ENCODE measurements around the gene PRAF2.

The PRAF2 gene, protein sequence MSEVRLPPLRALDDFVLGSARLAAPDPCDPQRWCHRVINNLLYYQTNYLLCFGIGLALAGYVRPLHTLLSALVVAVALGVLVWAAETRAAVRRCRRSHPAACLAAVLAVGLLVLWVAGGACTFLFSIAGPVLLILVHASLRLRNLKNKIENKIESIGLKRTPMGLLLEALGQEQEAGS

DNA sequence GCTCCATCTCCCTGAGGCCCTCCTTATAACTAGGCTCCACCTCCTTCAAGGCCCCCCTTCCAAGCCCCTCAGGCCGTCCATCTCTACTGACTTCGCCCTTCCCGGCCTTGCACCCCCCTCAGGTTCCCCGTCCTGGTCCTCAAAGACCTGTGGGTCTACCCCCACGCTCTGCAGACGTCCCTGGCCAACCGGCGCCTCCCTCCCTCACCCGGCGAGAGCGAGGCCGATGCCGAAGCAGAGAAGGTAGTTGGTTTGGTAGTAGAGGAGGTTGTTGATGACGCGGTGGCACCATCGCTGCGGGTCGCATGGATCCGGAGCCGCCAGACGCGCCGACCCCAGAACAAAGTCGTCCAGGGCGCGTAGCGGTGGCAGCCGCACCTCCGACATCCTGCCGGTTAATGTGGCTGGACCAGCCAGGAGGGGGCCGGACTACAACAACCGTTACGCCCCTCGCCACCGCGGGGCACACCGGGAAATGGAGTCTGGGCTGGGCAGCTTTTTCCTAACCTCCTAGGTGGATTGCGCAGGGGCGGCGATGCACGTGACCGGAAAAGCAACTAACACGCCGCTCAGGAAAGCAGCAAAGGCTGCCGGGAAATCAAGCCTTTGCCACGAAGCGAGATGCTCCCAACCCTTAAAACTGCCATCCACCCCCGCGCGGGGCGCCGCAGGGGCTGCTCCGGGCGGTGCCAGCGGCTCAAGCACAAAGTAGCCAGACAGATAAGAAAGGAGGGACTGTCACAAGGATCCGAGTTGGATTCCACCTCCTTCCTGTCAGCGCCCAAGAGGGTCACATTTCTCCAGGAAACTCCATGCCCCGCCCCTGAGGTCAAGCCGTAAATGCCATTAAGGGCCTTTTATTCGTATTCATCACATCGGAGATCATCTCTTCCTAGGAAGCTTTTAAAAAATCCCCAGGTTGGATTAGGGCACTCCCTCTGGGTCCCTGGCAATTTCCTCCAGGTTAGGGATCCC is at the start of gene PRAF2:
TSS of gene PRAF2 (minus strand) at position 402 of the 975 bp plus-strand sequence. CDS start at position 387, 15 bp downstream.
- DNase-seq (ENCODE audit: low spot score), result peak; percentile 91

DNA sequence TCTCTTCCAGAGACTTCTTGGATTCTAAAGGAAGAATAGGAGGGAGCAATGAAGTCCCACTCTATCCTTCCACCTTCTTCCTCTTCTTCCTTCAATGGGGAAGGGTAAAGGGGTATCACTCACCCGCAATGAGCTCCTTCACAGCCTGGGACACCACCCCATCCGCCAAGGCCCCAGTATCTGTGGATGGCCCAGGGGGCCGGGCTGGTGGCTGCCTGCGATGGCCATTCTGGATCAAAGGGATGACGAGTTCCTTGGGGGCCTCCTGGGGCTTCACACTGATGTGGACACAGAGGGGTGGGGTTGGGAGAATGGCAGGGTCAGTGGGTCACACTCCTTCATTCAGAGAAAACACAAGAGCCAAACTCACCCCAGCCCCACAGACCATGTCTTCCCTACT is 48.7 kb upstream of the PRAF2 start:
- no peak for DNase-seq (ENCODE audit: low spot score)

DNA sequence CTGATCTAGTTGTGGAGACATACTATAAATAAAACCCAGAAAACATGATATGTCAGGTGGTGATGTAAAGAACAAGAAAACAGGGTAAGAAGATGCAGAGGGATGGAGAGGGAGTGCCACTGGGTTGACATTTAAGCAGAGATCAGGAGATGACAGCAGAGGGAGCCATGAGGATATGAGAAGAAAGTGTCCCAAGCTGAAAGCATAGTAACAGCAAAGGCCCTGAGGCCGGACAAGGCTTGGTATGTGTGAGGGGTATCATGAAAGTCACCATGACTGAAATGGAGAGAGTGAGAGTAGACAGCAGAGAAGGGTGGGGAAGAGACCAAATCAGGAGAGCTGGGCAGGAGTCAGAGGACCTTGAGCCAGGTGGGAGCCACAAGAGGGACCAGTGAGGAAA is 46.3 kb upstream of the PRAF2 start:
- DNase-seq (ENCODE audit: low spot score), result no peak

DNA sequence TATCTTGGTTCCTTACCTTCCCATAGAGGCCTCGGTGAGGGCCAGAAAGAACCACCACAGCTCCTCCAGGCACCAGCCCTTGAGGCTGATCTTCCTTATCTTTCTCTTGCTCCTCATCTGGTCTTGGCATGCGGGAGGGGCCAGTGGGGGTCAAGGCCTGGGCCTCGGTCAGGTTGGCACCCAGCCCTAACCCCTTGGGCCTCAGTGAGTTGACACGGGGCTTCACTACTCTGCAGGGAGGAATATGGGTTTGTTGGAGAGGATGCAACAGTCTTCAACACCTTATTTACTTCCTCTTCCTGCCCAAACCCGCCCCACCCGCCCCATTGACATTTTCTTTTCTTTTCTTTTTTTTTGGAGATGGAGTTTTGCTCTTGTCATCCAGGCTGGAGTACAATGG is 43.8 kb upstream of the PRAF2 start:
- DNase-seq (ENCODE audit: low spot score), result no peak

DNA sequence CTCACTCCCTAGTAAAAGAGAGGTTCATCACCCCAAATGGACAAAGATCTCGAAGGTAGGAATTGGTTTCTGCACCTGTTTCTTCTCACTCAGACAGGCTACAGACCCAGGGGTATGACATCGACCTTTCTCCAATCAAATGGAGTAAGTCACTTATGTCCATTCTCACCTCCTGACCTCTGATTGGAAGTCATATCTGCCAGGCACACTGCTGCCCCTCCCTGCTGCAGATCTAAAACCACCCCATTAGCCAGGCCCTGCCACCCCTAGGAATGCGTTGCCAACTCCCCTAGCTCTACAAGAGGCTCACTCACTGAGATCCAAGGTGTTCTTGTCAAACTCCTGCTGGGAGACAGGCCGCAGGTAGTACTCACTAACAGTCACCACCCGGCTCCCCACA is 42.9 kb upstream of the PRAF2 start:
- no peak for DNase-seq (ENCODE audit: low spot score)

DNA sequence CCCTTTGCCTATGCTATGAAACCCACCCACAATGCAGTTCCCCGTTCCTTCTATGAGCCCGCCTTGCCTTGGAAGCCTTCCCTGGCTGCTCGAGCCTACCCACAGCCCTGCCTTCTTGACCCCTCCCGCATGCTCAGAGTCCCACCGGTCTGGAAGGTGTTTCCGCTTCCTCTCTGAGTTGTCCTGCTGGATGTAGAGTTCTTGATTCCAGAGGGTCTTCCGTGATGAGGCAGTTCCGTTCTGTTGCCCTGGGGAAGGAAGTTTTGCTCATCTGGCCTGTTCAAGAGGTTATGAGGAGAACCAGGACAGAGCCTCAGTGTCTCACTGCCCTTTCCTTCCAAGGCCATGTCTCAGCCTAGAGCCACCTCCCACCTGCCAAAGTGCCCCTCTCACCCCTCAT is 42.3 kb upstream of the PRAF2 start:
- DNase-seq (ENCODE audit: low spot score), result no peak

DNA sequence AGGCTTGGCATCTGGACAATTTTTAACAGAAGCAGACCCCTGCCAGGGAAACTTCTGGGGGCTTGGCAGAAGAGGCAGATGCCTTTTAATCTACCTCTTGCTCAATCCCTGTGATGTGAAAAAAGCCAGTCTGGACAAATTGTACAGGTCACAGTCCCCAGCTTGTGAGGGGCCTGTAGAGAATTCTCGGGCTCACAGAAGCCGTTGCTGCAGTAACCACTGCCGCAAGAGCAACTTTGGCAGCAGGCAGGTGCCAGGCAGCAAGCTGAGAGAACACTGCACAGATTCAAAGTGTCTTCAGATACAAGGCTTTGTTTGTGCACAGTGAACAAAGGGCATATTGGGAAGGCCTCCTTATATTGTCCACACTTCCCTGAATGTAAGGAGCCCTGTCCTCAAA is 38.0 kb upstream of the PRAF2 start:
- DNase-seq (ENCODE audit: low spot score), result no peak

DNA sequence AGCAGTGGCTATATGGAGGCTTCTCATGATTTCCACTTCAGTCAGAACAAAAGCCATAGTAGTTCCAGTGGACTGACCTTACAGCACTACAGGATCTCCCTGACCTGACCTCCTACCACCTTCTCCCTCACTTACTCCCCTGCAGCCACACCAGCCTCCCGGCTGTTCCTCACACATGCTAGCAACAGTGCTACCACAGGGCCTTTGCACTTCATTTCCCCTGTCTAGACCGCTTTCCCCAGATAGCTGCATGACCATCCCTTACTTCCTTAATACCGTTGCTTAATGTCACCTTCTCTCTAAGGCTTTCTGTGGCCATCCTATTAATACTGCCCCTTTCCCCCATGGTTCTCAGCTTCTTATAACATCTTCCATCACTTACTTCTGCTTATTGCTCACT is 36.6 kb upstream of the PRAF2 start:
- no peak for DNase-seq (ENCODE audit: low spot score)

DNA sequence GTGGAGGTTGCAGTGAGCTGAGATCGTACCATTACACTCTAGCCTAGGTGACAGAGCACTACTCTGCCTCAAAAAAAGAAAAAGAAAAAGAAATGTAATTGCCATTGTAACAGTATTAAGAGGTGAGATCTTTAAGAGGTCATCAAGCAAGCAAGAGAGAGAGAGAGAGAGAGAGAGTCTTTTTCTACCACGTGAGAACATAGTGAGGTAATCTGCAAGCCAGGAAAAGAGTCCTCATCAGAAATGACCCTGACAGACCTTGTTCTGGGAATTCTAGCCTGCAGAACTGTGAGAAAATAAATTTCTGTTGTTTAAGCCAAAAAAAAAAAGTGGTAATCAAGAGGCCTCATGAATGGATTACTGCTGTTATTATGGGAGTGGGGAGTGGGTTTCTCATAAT is 34.8 kb upstream of the PRAF2 start:
- no peak for DNase-seq (ENCODE audit: low spot score)

DNA sequence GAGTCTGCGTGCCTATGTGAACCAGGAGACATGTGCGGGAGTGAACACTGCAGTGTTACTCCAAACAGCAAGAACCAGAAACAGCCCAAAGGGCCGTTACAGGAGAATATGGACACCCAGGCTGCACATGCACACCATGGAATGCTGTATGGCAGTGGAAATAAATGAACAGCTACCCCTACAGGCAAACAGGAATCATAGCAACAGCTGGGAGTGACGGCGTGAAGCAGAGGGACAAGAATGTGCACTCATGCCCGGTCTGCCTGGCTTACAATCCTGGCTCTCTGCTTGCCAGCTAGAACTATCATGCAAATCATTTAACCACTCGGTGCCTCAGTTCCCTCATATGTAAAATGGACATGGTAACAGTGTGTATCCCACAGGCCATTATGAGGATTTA is 33.1 kb upstream of the PRAF2 start:
- no peak for DNase-seq (ENCODE audit: low spot score)

DNA sequence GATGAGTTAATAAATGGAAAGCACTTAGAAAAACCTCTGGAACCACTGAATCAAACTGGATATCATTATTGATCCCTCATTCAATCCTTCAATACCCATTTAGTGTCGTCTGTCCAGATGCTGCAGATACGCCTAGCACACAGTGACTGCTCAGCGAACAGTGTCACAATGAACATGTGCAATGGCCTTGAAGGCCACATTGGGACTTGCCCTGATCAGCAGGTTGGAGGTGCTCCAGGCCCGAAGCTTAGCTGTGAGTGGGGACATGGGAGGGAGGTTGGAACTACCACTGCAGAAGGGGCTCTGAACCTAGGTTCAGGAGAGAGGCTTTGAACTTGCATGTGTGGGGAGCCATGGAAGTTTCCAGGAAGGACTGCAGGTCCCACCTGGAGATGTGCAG is 32.5 kb upstream of the PRAF2 start:
- no peak for DNase-seq (ENCODE audit: low spot score)

DNA sequence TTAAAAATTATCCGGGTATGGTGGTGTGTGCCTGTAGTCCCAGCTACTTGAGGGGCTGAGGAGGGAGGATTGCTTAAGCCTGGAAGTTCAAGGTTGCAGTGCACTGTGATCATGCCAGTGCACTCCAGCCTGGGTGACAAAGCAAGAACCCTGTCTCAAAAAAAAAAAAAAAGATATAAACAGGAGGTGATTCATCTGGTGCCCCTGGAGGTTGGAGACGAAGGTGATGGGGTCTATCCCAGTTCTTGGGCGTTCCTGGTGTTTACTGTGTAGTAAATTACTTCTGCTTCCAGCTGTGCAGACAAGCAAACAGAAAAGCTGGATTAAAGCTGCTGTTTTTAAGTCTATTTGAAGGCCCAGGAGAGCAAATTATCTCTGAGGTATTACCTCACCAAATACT is 29.8 kb upstream of the PRAF2 start:
- DNase-seq (ENCODE audit: low spot score), result no peak

DNA sequence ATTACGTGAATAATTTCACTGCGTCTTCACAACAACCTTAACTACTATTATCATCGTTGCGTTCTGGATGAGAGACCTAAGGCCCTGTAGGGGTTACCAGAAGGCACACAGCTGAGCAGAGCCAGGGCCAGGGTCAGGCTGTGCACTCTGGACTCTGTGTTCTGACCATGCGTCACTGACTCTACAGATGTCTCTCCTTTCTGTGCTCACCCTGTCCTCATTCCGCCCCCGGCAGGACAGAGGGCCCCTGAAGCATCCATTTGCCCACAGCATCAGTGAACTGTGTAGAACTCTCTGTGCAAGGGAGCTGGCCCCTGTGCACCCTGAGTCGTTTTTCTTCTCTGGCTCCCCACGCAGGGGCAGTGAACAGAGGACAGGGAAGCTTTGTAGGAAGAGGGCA is 28.4 kb upstream of the PRAF2 start:
- DNase-seq (ENCODE audit: low spot score), result no peak

DNA sequence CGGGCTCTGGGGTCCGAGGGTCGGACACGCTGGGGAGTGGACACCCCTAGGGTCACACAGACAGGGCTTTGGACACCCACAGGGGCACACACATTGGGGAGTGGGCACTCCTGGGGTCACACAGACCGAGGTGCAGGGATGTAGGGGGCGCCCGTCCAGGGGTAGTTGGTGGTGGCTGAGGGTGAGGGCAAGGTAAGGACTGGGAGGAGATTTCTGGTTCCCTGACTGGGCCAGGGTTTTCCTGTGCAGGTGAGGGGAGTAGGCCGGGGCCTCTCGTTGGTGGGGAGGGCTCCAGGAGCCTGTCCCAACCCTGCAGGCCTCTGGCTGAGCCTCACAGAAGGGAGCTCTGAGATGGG is 27.8 kb upstream of the PRAF2 start:
- no peak for DNase-seq (ENCODE audit: low spot score)

DNA sequence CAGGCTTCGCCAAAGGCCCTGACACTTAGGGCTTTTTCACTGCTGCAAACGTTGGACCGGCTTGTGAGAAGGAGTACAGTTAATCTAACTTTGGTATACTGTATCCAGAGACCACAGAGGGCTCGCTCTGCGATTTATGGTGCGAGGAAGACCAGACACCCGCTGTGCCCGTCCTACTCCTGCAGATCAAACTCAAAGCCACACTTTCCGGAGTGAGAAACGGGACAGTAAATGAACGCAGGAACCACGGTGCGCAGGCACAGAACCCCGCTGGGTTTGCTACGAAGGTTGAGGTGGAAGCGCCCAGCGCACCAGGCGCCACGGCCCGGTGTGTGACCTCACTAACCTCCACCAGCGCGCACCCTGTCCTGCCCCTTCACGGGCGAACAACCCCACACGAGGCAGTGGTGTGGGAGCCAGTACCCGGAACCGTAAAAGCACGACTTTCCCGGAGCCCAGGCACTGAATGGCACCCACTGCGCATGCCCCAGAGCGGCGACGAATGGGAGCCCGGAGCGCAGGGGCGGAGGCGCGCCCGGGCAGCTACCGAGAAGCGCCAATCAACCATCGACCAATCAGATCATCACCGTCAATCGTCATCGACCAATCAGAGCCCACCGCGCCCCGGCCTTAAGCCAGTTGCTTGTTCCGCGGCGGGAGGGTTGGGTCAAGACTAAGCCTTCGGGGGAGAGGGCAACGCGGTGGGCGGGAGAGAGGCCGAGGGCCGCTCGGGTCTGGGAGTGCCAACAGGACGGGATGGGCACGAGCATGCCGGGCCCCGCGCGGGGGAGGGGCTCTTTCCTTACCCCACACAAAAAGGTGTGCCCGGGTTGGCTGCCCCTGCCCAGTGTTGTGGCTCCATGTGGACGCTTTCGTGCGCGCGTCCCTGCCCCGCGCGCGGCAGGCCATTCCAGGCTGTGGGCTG is 27.2 kb upstream of the PRAF2 start:
- peak; percentile 89 for DNase-seq (ENCODE audit: low spot score)

DNA sequence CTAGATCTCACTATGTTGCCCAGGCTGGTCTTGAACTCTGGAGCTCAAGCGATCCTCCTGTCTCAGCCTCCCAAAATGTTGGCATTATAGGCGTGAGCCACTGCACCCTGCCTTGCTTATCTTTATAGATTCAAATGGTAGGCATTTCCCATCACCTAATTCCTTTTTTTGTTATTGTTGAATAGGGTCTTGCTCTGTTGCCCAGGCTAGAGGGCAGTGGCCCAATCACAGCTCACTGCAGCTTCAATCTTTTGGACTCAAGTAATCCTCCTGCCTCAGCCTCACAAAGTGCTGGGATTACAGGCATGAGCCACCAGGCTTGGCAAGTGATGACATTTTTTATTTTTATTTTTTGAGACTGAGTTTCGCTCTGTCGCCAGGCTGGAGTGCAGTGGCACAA is 22.6 kb upstream of the PRAF2 start:
- no peak for DNase-seq (ENCODE audit: low spot score)

DNA sequence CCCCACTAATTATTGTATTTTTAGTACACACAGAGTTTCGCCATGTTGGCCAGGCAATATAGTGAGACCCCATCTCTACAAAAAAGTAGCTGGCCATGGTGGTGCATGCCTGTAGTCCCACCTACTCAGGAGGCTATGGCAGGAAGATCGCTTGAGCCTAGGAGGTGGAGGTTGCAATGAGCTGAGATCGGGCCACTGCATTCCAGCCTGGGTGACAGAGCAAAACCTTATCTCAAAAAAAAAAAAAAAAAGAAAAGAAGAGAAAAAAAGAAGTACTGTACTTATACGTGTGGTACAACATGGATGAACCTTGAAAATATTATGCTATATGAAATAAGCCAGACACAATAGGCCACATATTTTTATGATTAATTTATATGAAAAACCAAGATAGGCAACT is 15.8 kb upstream of the PRAF2 start:
- DNase-seq (ENCODE audit: low spot score), result no peak

DNA sequence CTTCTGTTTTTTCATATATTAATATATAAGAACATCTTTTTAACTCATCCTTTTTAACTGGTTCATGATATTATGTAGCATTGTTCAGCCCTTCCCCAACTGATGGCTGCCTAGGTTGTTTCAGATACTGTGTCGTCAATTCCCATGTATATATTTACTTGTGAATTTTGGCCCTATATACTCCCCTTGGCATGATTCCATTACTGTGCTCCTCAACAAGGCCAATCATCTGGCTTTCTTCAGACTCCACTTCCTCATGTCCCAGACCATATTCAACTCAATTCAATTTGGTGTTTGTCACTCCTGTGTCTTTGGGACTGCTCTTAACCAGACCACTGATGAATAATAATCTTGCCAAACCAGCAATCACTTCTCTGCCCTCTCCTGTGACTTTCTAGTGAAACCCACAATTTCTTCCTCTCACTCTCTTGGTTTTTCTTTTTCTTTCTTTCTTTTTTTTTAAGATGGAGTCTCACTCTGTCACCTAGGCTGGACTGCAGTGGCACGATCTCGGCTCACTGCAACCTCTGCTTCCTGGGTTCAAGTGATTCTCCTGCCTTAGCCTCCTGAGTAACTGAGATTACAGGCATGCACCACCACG is 8.6 kb upstream of the PRAF2 start:
- DNase-seq (ENCODE audit: low spot score), result no peak

DNA sequence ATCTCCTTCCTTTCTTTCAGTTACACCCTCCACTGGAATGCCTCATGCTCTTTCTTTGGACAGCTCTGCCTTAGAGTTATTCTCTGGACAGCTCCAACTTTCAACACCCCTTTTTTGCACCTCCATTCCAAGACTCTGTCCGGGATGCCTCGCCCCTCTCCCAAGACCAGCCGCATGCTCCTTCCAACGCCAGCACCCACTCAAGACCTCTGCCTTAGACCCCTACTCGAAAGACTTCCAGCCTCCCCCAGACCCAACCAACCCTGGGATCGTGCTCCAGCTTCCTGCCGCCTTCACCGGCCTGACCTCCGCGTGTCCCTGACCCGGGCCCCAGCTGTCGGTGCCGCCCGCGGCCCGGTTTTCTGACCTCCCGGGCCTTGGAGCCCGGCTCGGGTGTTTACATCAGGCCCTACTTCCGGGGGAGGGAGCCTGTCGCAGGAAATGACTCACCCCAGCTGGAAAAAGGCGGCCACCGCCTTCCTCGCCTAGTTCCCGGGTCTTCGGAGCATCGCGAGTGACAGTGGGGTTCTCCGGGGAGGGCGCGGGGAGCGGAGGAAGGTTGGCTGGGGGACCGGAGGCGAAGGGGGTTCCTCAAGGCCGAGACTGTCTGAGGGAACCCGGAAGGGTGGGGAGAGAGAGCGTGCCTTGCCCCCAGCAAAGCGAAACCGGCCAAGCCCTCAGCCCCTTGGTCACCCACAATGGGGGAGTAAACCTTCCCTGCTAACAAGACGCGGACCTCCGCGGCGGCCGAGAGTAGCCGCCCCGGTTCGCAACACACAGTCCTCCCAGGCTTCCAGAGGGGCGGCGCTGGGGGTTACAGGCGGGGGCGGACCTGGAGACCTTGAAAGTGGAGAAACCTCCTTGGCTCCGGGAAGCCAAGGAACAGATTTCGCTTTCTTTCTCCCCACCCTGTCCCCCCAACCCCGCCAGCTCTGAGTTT is 6.0 kb upstream of the PRAF2 start, which contains the start of gene WDR45:
TSS of gene WDR45 (minus strand) at position 399 of the 940 bp plus-strand sequence. CDS start 1,792 bp downstream, outside the sequence.
- peak; percentile 70 for DNase-seq (ENCODE audit: low spot score)

DNA sequence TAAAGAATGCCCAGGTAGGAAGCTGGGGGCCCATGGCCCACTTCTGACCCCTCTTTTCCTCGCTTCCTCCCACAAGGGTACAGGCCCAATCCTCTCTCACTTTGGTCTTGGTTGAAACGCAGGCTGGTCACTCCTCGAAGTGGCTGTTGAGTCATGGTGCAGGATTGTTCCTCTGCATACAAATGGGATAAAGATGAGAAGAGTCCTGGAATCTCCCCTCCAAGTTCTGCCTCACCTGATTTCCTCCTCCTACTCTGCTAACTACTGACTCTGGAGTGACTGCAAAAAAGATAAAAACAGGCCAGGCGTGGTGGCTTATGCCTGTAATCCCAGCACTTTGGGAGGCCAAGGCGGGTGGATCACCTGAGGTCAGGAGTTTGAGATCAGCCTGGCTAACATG is 4.1 kb upstream of the PRAF2 start:
- no peak for DNase-seq (ENCODE audit: low spot score)

DNA sequence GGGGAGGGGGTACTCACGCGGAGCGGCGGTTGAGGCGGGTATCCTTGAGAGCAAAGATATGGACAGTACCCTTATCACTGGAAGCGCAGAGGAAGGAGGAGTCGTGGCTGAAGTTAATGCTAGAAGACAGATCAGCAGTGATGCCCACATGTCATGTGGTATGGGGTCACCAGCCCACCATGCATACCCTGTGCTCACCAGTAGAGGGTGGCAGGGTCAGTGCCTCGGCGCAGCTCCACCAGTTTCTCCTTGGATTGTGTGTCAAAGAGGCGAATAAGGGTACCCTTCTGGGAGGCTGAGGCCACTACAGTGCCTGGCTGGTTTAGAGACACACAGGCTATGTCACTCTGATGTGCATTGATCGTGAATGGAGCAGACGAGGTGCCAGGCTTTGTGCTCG is 1.5 kb upstream of the PRAF2 start:
- DNase-seq (ENCODE audit: low spot score), result no peak

Data from CD4-positive, alpha-beta T cell treated with Interleukin-6 at 100 ng/mL for 8 hours (primary cell).